Measurements from ENCODE around the gene SUSD4.
A peak's percentile ranks its signal among the peaks of the same experiment; 100 is the strongest.
"Not testable (repeated sequence)": the region's sequence is repeated elsewhere in the genome, so short reads cannot be mapped to it uniquely, and the experiment has no call there.

Gene SUSD4

DNA sequence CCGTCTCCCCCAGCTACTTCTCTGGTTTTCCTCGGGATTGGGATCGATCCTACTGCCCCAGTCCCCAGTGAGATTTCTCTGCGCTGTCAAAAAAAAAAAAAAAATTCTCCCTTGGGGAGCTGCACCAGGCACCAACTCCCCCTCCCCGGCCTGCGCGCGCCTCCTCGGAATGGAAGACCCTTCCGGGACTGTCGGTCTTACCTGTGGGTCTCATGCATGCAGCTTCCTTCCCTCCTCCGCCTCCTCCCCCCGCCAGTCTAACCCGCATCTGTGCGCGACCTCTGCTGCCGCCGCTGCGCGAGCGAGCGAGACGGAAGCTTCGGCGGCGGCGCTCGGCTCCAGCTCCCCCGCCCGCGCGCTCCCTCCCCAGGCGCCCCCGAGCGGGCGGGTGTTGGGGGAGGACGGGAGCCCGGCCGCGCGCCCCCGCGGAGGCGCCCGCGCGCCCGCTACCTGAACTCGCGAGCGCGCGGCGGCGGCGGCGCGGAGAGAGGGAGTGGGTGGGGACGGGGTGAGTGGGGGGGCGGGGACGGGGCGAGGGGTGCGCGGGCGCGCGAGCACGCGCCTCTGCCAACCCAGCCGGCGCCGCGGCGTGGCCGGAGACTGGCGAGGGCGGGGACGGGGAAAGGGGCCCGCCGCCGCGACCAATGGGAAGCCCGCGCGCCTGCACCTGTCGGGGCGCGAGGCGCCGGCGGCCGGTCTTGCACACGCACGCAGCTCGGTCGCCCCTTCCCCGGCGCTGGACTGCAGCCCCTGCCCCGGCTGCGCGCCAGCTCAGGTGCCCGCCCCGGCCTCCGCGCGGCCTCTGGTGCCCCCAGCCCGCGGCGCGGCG is at the start of gene SUSD4:
TSS of gene SUSD4 (minus strand) at position 321 of the 829 bp plus-strand sequence. CDS start 751 bp downstream, outside the sequence.
- DNase-seq (ENCODE audit: low read depth), result peak; percentile 26

DNA sequence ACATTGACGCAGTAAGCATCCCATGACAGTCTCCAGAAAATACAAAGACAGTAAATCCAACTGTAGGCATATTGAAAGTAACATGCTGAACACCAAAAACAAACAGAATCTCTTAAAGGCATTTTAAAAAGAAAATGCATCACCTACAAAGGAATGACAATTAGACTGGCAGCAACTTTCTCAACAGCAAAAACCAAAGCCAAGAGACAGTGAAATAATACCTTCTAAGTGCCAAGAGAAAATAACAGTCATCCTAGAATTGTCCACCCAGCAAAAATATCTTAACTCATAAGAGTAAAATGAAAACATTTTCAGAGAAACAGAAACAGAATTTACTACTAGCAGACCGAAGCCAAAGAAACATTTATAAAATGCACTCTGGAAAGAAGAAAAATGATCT is 49.2 kb upstream of the SUSD4 start:
- DNase-seq (ENCODE audit: low read depth), result no peak

GRCh38 chr1:223411710-223412109 is 47.7 kb upstream of the SUSD4 start:
- no peak for DNase-seq (ENCODE audit: low read depth)

GRCh38 chr1:223411309-223411708 is 47.3 kb upstream of the SUSD4 start:
- no peak for DNase-seq (ENCODE audit: low read depth)

DNA sequence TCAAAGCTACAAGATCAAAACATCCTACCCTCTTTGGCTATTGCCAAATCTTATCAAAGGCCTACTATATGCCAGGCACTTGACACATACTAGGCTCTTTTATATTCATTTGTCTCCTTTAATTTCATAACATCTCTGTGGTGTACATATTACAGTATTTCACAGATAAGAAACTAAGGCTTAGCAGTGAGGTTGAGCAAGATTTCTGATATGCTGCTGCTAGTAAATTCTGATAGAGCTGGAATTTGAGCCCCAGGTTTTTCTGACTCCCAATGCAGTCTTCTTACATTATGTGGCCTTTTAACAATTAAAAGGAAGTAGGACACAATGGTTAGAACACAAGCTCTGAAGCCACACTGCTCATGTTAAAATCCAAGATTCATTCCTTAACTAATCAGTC is 46.1 kb upstream of the SUSD4 start:
- DNase-seq (ENCODE audit: low read depth), result no peak

DNA sequence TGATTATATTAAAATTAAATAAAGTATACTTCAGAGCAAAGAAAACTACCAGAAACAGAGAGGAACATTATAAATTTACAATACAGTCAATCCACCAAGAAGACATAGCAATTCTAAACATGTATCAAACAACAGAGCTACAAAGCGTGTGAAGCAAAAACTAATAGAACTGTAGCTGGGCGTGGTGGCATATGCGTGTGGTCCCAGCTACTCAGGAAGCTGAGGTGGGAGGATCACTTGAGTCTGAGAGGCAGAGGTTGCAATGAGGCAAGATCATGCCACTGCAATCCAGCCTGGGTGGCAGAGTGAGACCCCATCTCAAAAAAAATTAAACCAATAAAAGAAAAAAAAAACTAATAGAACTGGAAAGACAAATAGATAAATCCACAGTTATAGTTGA is 41.5 kb upstream of the SUSD4 start:
- DNase-seq (ENCODE audit: low read depth), result no peak

- DNase-seq (ENCODE audit: low read depth), result no peak
Measured at GRCh38 chr1:223403184-223403815, 39.3 kb upstream of the SUSD4 start.

GRCh38 chr1:223402790-223403142 is 38.8 kb upstream of the SUSD4 start:
- DNase-seq (ENCODE audit: low read depth), result no peak

DNA sequence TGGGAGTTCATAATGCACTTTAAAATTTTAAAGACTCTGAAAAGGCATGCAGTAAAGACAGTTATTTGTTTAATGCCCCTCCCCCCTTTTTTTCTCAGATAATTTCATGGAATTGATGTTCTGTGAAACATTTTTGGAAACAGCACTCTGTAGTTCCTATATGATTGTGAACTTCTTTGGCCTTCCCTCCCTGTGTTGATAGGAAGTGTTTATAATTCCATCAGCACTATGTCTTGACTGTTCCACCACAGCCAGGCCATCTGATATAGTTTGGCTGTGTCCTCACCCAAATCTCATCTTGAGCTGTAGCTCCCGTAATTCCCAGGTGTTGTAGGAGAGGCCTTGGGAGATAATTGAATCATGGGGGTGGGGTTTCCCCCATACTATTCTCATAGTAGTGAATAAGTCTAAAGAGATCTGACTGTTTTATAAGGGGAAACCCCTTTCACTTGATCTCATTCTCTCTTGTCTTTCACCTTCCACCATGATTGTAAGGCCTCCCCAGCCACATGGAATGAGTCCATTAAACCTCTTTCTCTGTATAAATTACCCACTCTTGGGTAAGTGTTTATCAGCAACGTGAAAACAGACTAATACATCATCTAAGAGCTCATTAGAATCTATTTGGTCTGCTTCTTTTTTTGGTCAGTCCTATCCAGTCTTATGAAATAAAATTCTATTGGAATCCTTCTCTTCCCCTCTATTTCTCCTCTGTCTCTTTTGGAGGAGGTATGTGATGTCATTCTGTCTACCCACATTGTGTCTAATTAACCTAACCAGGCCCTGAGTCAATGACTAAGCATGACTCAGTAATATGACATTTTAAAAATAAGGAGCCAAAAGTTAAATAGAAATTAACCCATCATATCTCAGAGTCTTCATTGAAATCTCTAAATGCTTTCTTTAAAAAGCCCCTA is 38.2 kb upstream of the SUSD4 start:
- DNase-seq (ENCODE audit: low read depth), result no peak

DNA sequence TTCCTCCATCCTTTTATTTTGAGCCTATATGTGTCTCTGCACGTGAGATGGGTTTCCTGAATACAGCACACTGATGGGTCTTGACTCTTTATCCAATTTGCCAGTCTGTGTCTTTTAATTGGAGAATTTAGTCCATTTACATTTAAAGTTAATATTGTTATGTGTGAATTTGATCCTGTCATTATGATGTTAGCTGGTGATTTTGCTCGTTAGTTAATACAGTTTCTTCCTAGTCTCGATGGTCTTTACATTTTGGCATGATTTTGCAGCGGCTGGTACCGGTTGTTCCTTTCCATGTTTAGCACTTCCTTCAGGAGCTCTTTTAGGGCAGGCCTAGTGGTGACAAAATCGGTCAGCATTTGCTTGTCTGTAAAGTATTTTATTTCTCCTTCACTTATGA is 35.4 kb upstream of the SUSD4 start:
- DNase-seq (ENCODE audit: low read depth), result not testable (repeated sequence)

GRCh38 chr1:223394706-223395105 is 30.7 kb upstream of the SUSD4 start:
- no peak for DNase-seq (ENCODE audit: low read depth)

GRCh38 chr1:223394242-223394641 is 30.3 kb upstream of the SUSD4 start:
- DNase-seq (ENCODE audit: low read depth), result no peak

GRCh38 chr1:223393275-223394214 is 29.6 kb upstream of the SUSD4 start, which contains the start of gene CCDC185:
CCDC185 (plus strand) TSS chr1:223393415; CDS start chr1:223393476, 61 bp downstream.
- DNase-seq (ENCODE audit: low read depth), result no peak

DNA sequence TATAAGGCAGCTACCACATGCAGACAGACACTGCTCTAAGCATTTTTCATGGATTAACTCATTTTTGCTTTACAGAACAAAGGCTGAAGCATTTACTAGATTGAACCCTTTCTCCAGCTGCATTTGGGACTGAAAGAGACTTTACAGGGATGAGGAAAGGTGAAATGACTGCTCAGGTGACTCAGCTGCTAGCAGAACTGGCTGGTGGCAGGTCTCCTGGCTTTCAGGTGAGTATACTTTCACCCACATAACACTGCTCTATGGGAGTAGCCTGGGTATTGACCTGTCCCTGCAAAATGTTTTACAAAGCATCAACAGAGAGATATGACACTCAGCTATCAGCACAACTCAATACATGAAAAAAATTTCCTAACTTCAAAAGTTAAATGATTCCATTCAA is 26.6 kb upstream of the SUSD4 start:
- no peak for DNase-seq (ENCODE audit: low read depth)

- no peak for DNase-seq (ENCODE audit: low read depth)
Measured at GRCh38 chr1:223386013-223386412, 22.0 kb upstream of the SUSD4 start.

DNA sequence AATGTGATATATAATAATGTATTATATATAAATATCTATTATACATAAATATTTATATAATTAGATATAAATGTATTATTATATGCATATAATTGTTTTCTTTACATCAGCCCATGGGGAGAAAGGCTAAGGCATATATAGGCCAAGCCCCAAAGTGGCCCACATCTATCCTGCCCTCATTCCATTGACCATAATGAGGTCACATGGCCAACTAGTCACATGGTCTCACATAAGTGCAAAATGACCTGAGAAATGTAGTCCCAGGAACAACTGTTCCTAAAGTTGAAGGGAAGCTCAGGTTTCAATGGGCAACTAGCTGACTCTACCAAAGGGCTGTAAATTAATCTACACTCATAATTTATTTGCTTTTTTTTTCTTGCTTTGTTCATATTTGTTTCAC is 14.8 kb upstream of the SUSD4 start:
- no peak for DNase-seq (ENCODE audit: low read depth)

GRCh38 chr1:223374064-223374610 is 10.2 kb upstream of the SUSD4 start:
- no peak for DNase-seq (ENCODE audit: low read depth)

DNA sequence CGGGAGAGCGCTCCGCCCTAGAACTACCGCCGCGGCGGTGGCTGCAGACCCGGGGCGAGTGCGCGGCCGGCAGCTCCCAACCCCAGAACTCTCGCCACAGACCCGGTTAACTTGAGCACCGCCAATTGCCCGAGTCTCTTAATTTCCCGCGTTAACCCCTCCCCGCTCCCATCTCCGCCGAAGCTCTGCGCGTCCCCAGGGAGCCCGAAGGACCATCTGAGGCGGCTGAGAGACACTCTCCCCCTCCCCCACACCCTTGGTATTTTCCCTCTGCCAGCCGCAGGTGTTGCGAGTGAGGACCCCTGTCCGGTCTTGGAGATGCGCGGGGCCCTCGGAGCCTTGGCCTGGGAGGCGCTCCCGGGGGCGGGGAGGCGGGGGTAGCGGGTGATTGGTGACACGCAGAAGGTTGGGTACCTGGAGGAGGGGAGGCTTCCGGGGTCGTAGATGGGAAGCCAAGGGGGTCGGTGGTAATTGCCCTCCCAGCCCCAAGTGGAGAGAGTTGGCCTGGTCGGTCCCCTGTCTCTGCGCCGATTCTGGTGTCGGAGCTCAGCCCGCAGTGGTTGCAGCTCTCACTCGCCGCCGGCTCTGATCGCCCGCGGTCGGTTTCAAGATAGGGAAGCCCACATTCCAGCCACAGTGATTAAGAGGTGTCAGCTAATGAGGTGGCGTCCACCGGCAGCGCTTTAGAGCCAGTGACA is 858 bp upstream of the SUSD4 start:
- no peak for DNase-seq (ENCODE audit: low read depth)

DNA sequence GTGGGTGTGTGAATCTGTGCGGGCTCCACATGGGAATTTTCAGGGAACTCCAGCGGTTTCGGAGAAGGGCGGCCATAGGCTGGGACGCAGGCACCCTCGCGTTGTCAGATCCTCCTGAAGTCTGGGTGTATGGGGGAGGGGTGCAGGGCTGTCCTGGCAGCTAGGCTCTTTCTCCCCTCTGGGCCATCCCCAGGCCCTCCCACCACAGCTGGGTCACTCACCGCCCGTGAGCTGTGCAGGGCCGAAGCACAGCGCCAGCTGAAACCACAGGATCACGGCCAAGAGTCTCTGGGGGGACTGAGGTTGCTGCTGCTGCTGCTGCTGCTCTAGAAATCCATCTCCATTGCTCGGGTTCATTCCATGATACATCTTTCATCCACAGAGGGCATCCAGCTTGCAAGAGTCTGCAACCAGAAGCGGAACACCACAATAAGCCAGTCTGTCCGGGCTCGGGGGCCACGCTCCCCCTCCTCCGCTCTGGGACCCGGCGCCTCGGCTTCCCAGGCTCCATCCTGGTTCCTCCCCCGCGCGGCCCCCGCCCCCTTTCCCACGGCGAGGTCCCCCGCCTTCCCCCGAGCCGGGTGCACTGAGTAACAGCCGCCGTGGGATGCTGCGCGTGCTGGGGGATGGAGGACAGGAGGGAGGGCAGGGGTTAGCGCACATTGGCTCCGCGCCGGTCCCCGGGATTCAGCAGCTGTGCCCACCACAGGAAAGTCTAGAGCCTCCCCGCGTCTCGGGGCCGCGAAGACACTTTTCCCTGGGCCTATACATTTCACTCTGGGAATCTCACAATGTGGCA is 720 bp downstream of the SUSD4 start:
- no peak for DNase-seq (ENCODE audit: low read depth)

DNA sequence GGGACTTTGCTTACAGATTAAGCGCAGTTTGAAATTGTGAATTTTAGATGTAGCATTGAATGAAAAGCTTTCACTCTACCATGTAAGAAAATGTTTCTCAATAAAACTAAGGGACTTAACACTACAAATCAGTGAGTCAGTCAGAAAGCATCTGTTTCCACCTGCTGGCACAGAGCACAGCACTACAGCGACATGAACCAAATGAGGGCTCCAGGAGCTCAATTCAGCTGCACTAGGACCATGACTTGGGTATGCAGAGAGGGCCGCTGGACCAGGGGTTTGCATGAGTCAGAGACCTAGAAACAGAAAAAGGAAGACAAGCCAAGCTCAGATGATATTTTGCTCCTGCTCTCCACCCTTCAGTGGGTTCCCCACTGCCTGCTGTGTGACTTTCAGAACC is 5.2 kb downstream of the SUSD4 start:
- DNase-seq (ENCODE audit: low read depth), result no peak
